H9 (cell line): ENCODE data around the gene RABL6. TPM values are rescaled to one million over a fixed set of nuclear protein-coding genes. Genes with fewer than 3 reads are reported as not detected.

Source experiments
- DNase-seq: peaks from one replicate; pipeline ENCODE4 v3.0.0-alpha.2; 2017
- H2AFZ ChIP-seq: one replicate; pipeline ENCODE4 v1.6.1; 2013; ENCODE audit warnings: mild to moderate bottlenecking, low read length, control low read depth, moderate library complexity
- H2AK5ac ChIP-seq: 2 replicates; pipeline ENCODE4 v1.6.1; 2013; ENCODE audit warnings: low read length, control low read depth, mixed read lengths; ENCODE audit not compliant: insufficient read length
- H2BK120ac ChIP-seq: one replicate; pipeline ENCODE4 v1.6.1; 2013; ENCODE audit warnings: low read depth, mild to moderate bottlenecking, low read length, control low read depth, inconsistent platforms; ENCODE audit not compliant: poor library complexity, severe bottlenecking
- H2BK12ac ChIP-seq: 2 replicates; pipeline ENCODE4 v1.6.1; 2013; ENCODE audit warnings: low read length, control low read depth, mixed read lengths, low read depth; ENCODE audit not compliant: insufficient read length
- H2BK15ac ChIP-seq: 2 replicates; pipeline ENCODE4 v1.6.1; 2013; ENCODE audit warnings: low read depth, low read length, control low read depth
- H2BK20ac ChIP-seq: one replicate; pipeline ENCODE4 v1.6.1; 2013; ENCODE audit warnings: low read depth, mild to moderate bottlenecking, low read length, control low read depth, inconsistent platforms; ENCODE audit not compliant: poor library complexity, severe bottlenecking
- H2BK5ac ChIP-seq: 2 replicates; pipeline ENCODE4 v1.6.1; 2013; ENCODE audit warnings: low read length, control low read depth, mixed read lengths; ENCODE audit not compliant: insufficient read length
- H3K14ac ChIP-seq: 2 replicates; pipeline ENCODE4 v1.6.1; 2013; ENCODE audit warnings: low read length, control low read depth; ENCODE audit not compliant: insufficient read depth
- H3K18ac ChIP-seq: 2 replicates; pipeline ENCODE4 v1.6.1; 2013; ENCODE audit warnings: low read depth, mild to moderate bottlenecking, mixed read lengths, low read length, control low read depth; ENCODE audit not compliant: insufficient read length
- H3K23ac ChIP-seq: 2 replicates; pipeline ENCODE4 v1.6.1; 2013; ENCODE audit warnings: low read length, control low read depth, mixed read lengths, low read depth; ENCODE audit not compliant: insufficient read length
- H3K23me2 ChIP-seq: 2 replicates; pipeline ENCODE4 v1.6.1; 2013; ENCODE audit warnings: low read depth, mild to moderate bottlenecking, mixed read lengths, low read length, control low read depth; ENCODE audit not compliant: insufficient read length, poor library complexity, severe bottlenecking
- H3K27ac ChIP-seq: 2 replicates; pipeline ENCODE4 v1.5.1; 2013; ENCODE audit warnings: low read length, control low read depth, mixed read lengths, low read depth; ENCODE audit not compliant: insufficient read length
- H3K27me3 ChIP-seq: 2 replicates; pipeline ENCODE4 v1.6.1; 2013; ENCODE audit warnings: low read length, control low read depth, inconsistent platforms; ENCODE audit not compliant: insufficient read depth
- H3K4ac ChIP-seq: 2 replicates; pipeline ENCODE4 v1.6.1; 2013; ENCODE audit warnings: low read depth, mild to moderate bottlenecking, control low read depth, inconsistent platforms, low read length, moderate library complexity
- H3K4me1 ChIP-seq: 2 replicates; pipeline ENCODE4 v1.6.1; 2013; ENCODE audit warnings: low read length, control low read depth, inconsistent platforms; ENCODE audit not compliant: insufficient read depth
- H3K4me2 ChIP-seq: 2 replicates; pipeline ENCODE4 v1.6.1; 2013; ENCODE audit warnings: low read length, control low read depth, mixed read lengths; ENCODE audit not compliant: insufficient read length, insufficient read depth
- H3K56ac ChIP-seq: 2 replicates; pipeline ENCODE4 v1.6.1; 2013; ENCODE audit warnings: low read depth, mild to moderate bottlenecking, mixed read lengths, low read length, control low read depth; ENCODE audit not compliant: insufficient read length
- H3K79me1 ChIP-seq: 2 replicates; pipeline ENCODE4 v1.6.1; 2013; ENCODE audit warnings: low read depth, mild to moderate bottlenecking, moderate library complexity, low read length, control low read depth, inconsistent platforms; ENCODE audit not compliant: insufficient read depth, poor library complexity, severe bottlenecking
- H3K79me2 ChIP-seq: 2 replicates; pipeline ENCODE4 v1.6.1; 2013; ENCODE audit warnings: low read length, control low read depth, inconsistent platforms; ENCODE audit not compliant: insufficient read depth
- H3K9ac ChIP-seq: 2 replicates; pipeline ENCODE4 v1.6.1; 2013; ENCODE audit warnings: low read length, control low read depth, mixed read lengths; ENCODE audit not compliant: insufficient read length; ENCODE audit errors: extremely low read depth
- H3K9me3 ChIP-seq: one replicate; pipeline ENCODE4 v1.6.1; 2013; ENCODE audit warnings: low read depth, low read length, inconsistent platforms; ENCODE audit not compliant: control insufficient read depth
- H3T11ph ChIP-seq: one replicate; pipeline ENCODE4 v1.6.1; 2013; ENCODE audit warnings: mild to moderate bottlenecking, low read length, control low read depth, inconsistent platforms
- H4K20me1 ChIP-seq: one replicate; pipeline ENCODE4 v1.6.1; 2013; ENCODE audit not compliant: control insufficient read depth, insufficient read length, insufficient read depth
- H4K5ac ChIP-seq: 2 replicates; pipeline ENCODE4 v1.6.1; 2013; ENCODE audit warnings: low read depth, mild to moderate bottlenecking, mixed read lengths, low read length, control low read depth; ENCODE audit not compliant: insufficient read length
- H4K8ac ChIP-seq: replicated peaks from 2 replicates; pipeline ENCODE4 v1.6.1; 2013; ENCODE audit warnings: low read length, control low read depth, mixed read lengths, low read depth; ENCODE audit not compliant: insufficient read length
- H4K91ac ChIP-seq: 2 replicates; pipeline ENCODE4 v1.6.1; 2013; ENCODE audit warnings: low read depth, mild to moderate bottlenecking, moderate library complexity, mixed read lengths, low read length, control low read depth; ENCODE audit not compliant: insufficient read length
- H3K27ac Mint-ChIP-seq, 3 experiments: 2 replicates in 2 of 3; 3 replicates in 1 of 3; pipeline ENCODE4 v1.8.0; 2020 to 2021; ENCODE audit warnings: mixed read lengths in 3 of 3, mild to moderate bottlenecking in 1 of 3, moderate library complexity in 1 of 3
- H3K27me3 Mint-ChIP-seq: 2 replicates; pipeline ENCODE4 v1.8.0; 2021; ENCODE audit warnings: low read depth, mild to moderate bottlenecking, moderate library complexity, mixed read lengths
- H3K36me3 Mint-ChIP-seq, 3 experiments: 2 replicates in 2 of 3; 3 replicates in 1 of 3; pipeline ENCODE4 v1.8.0; 2020 to 2021; ENCODE audit warnings: low read depth in 3 of 3, mixed read lengths in 3 of 3; ENCODE audit not compliant: insufficient read depth in 1 of 3
- H3K4me1 Mint-ChIP-seq, 2 experiments: 2 replicates each; pipeline ENCODE4 v1.8.0; 2020; ENCODE audit warnings: mixed read lengths in 2 of 2
- H3K4me3 Mint-ChIP-seq, 2 experiments: 2 replicates in 1 of 2; 3 replicates in 1 of 2; pipeline ENCODE4 v1.8.0; 2020 to 2021; ENCODE audit warnings: mild to moderate bottlenecking in 2 of 2, mixed read lengths in 2 of 2, moderate library complexity in 1 of 2
- H3K9me3 Mint-ChIP-seq, 2 experiments: 2 replicates in 1 of 2; 3 replicates in 1 of 2; pipeline ENCODE4 v1.8.0; 2020; ENCODE audit warnings: mild to moderate bottlenecking in 2 of 2, mixed read lengths in 2 of 2, moderate library complexity in 1 of 2
- WGBS: extraction: QIAGEN DNeasy Blood & Tissue Kit; methylation state at CpG from one replicate; pipeline ENCODE4 v1.1.7; 2013; ENCODE audit warnings: missing lambda C conversion rate, low lambda C conversion rate, mixed read lengths; ENCODE audit not compliant: insufficient read length; ENCODE audit errors: extremely low coverage; 5-methylcytosine and 5-hydroxymethylcytosine counted together
- total RNA-seq: library from RNA; stranded (reverse); gene quantifications from 2 replicates; pipeline ENCODE4 v1.2.1, GENCODE V29; 2021
- TF ChIP-seq, protein P1 (sequence below): fragments of 200-600 bp; sonication (generic); conservative IDR thresholded peaks from 3 replicates; pipeline ENCODE4 v1.8.0; 2021; ENCODE audit warnings: antibody characterized with exemption, mild to moderate bottlenecking

The RABL6 gene
- total RNA-seq, 1 experiment from 2014 or later, result 108 TPM

DNA sequence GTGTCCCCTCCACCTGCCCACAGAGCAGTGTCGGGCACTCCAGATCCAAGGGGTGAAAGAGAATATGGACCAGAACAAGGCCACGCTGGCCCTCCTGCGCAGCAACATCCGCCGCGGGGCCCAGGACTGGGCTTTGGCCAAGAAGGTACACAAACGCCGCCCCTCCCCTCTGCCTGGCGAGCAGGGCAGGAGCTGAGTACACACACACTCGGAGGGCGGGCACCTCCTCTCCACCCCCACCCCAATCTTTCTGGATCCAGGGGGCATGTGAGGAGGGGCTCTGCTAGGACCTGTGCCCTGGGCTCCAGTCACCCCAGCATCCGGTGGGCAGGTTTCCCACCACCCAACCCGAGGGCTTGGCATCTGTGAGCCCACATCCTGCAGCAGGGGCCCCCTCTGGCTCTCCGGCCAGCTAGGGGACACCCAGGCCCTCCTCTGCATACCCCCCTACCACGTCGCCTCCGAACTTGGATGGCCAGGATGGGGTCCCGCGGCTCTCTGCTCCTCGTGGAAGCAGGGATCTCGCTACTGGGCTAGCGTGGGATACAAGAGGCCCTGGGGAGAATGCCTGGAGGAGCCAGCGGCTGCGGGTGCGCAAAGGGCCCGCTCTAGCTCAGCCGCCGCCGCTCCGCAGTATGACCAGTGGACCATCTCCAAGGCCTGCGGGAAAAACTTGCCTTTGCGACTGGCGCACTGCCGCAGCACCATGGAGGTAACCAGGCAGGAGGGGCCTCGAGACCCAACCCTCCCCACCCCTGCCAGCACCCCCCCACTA, 8.5 kb upstream of the RABL6 start:
- TF ChIP-seq, protein P1, sequence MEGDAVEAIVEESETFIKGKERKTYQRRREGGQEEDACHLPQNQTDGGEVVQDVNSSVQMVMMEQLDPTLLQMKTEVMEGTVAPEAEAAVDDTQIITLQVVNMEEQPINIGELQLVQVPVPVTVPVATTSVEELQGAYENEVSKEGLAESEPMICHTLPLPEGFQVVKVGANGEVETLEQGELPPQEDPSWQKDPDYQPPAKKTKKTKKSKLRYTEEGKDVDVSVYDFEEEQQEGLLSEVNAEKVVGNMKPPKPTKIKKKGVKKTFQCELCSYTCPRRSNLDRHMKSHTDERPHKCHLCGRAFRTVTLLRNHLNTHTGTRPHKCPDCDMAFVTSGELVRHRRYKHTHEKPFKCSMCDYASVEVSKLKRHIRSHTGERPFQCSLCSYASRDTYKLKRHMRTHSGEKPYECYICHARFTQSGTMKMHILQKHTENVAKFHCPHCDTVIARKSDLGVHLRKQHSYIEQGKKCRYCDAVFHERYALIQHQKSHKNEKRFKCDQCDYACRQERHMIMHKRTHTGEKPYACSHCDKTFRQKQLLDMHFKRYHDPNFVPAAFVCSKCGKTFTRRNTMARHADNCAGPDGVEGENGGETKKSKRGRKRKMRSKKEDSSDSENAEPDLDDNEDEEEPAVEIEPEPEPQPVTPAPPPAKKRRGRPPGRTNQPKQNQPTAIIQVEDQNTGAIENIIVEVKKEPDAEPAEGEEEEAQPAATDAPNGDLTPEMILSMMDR, result no peak
- H3K79me1 ChIP-seq, result no peaks in the 10 kb centered on the region
- H3K79me2 ChIP-seq, result no peaks in the 10 kb centered on the region
- Mint-ChIP-seq H3K9me3 (no peaks in the 10 kb centered on the region), H3K36me3 (peaks cover 4 to 9% (median 7%) of the 10 kb centered on the region in 3 experiments; a peak in 4 of 7 replicates), H3K4me1 (peaks cover 20 to 31% of the 10 kb centered on the region in 2 experiments), H3K27me3 (peaks cover 49% of the 10 kb centered on the region), H3K4me3 (peak overlapping the region; percentile 44 to 94; a peak in 4 of 5 replicates), H3K27ac (no peak overlapping the region)
- H3K4me2 ChIP-seq, result peak overlapping the region; percentile 81
- no peak overlapping the region for H3K9ac ChIP-seq
- no peaks in the 10 kb centered on the region for H3K9me3 ChIP-seq
- no peak for DNase-seq
- H2BK12ac ChIP-seq, result no peak overlapping the region
- H2BK20ac ChIP-seq, result no peak overlapping the region
- no peak overlapping the region for H3K56ac ChIP-seq
- H2BK15ac ChIP-seq, result no peak overlapping the region
- H3K4me1 ChIP-seq, result no peaks in the 10 kb centered on the region; the same call in 1 of the 2 replicates
- WGBS, result no CpG with 5 or more reads among the region's 35 CpGs
- H2BK120ac ChIP-seq, result no peak overlapping the region
- H2BK5ac ChIP-seq, result no peak overlapping the region
- H3K4ac ChIP-seq, result no peak overlapping the region
- H2AK5ac ChIP-seq, result no peak overlapping the region
- peaks cover 15% of the 10 kb centered on the region for H3K23me2 ChIP-seq
- no peak overlapping the region for H4K91ac ChIP-seq
- no peak overlapping the region for H3K18ac ChIP-seq
- no peak overlapping the region for H3K23ac ChIP-seq
- no peak overlapping the region for H3T11ph ChIP-seq
- H4K5ac ChIP-seq, result no peak overlapping the region
- H3K27me3 ChIP-seq, result no peaks in the 10 kb centered on the region; the same call in 1 of the 2 replicates
- no peak overlapping the region for H2AFZ ChIP-seq
- H3K27ac ChIP-seq, result no peak overlapping the region
- no peak overlapping the region; the same call in 1 of the 2 replicates for H3K14ac ChIP-seq
- H4K20me1 ChIP-seq, result no peaks in the 10 kb centered on the region
- no peak overlapping the region for H4K8ac ChIP-seq
